B cell (primary cell): Measurements from ENCODE around the gene DYRK1A.

Source experiments
- CTCF ChIP-seq: fragments of 200-600 bp; IDR thresholded peaks from one replicate; pipeline ENCODE4 v1.8.0; 2022; ENCODE audit warnings: antibody characterized with exemption, mild to moderate bottlenecking
- EZH2 ChIP-seq: IDR thresholded peaks from 2 replicates; pipeline ENCODE4 v1.6.1; 2012; ENCODE audit warnings: borderline replicate concordance, low read depth, mild to moderate bottlenecking, moderate library complexity, low read length; ENCODE audit not compliant: insufficient read depth, poor library complexity, severe bottlenecking

- TF ChIP-seq CTCF (no peak), EZH2 (no peak)
These were observed 50.3 kb downstream of the DYRK1A start for GRCh38 chr21:37416914-37417313.
